GM21576 (cell line): ENCODE measurements around the gene ZNF282.
"Not testable (repeated sequence)": the region's sequence is repeated elsewhere in the genome, so short reads cannot be mapped to it uniquely, and the experiment has no call there.

ENCODE experiments used
- ATAC-seq: cut with Tn5 transposase; IDR thresholded peaks from one replicate; pipeline ENCODE4 v1.9.1; 2021; ENCODE audit warnings: mild to moderate bottlenecking, moderate library complexity; ENCODE audit not compliant: unreplicated experiment

The ZNF282 gene

GRCh38 chr7:149252378-149252777 lies 57.0 kb downstream of the ZNF282 start:
- no peak for ATAC-seq

GRCh38 chr7:149253665-149254064 lies 58.3 kb downstream of the ZNF282 start:
- ATAC-seq = no peak

GRCh38 chr7:149254181-149254858 lies 59.0 kb downstream of the ZNF282 start:
- no peak for ATAC-seq

- ATAC-seq = no peak
Measured at GRCh38 chr7:149255174-149255573, 59.8 kb downstream of the ZNF282 start.

GRCh38 chr7:149256568-149256967 lies 61.2 kb downstream of the ZNF282 start:
- no peak for ATAC-seq

GRCh38 chr7:149257146-149257545 lies 61.8 kb downstream of the ZNF282 start:
- no peak for ATAC-seq

GRCh38 chr7:149261316-149261828 lies 66.0 kb downstream of the ZNF282 start:
- ATAC-seq = peak; percentile 14

GRCh38 chr7:149261829-149262617 lies 66.7 kb downstream of the ZNF282 start, which contains the start of gene ZNF783:
TSS of gene ZNF783 (plus strand) at chr7:149262196. CDS start at chr7:149262334, 138 bp downstream.
- peak; percentile 86 for ATAC-seq

GRCh38 chr7:149266451-149266850 lies 71.1 kb downstream of the ZNF282 start:
- no peak for ATAC-seq

GRCh38 chr7:149267733-149268132 lies 72.4 kb downstream of the ZNF282 start:
- no peak for ATAC-seq

- ATAC-seq = not testable (repeated sequence)
Measured at GRCh38 chr7:149274424-149274823, 79.1 kb downstream of the ZNF282 start.
